ENCODE results near the gene SERINC5.
"Not testable (repeated sequence)": the region's sequence is repeated elsewhere in the genome, so short reads cannot be mapped to it uniquely, and the experiment has no call there.

Gene SERINC5

GRCh38 chr5:80143491-80143890 is 112.4 kb downstream of the SERINC5 start:
- no peaks in the 10 kb centered on the region for H3K9me3 Mint-ChIP-seq
- ATAC-seq (no peak), DNase-seq (no peak)
- no peak overlapping the region for H3K4me3 Mint-ChIP-seq
- H3K4me1 Mint-ChIP-seq: peaks cover 56% of the 10 kb centered on the region
- H3K36me3 Mint-ChIP-seq (ENCODE audit: low read depth): peaks cover 20% of the 10 kb centered on the region
- H3K27ac Mint-ChIP-seq: no peak overlapping the region
- no peaks in the 10 kb centered on the region for H3K27me3 Mint-ChIP-seq

- Mint-ChIP-seq H3K27me3 (no peaks in the 10 kb centered on the region), H3K27ac (peak overlapping the region; percentile 86), H3K36me3 (ENCODE audit: low read depth) (peaks cover 20% of the 10 kb centered on the region), H3K4me1 (peaks cover 59% of the 10 kb centered on the region), H3K9me3 (no peaks in the 10 kb centered on the region), H3K4me3 (no peak overlapping the region)
- DNase-seq (no peak), ATAC-seq (no peak)
Measured at GRCh38 chr5:80142996-80143395, 112.9 kb downstream of the SERINC5 start.

GRCh38 chr5:80141681-80142080 is 114.2 kb downstream of the SERINC5 start:
- no peak for ATAC-seq
- H3K4me3 Mint-ChIP-seq: no peak overlapping the region
- H3K27ac Mint-ChIP-seq: peak overlapping the region; percentile 86
- no peak for DNase-seq
- H3K4me1 Mint-ChIP-seq: peaks cover 64% of the 10 kb centered on the region
- H3K9me3 Mint-ChIP-seq: no peaks in the 10 kb centered on the region
- no peaks in the 10 kb centered on the region for H3K27me3 Mint-ChIP-seq
- H3K36me3 Mint-ChIP-seq (ENCODE audit: low read depth): peaks cover 17% of the 10 kb centered on the region

- Mint-ChIP-seq H3K9me3 (no peaks in the 10 kb centered on the region), H3K4me3 (no peak overlapping the region), H3K27ac (peak overlapping the region; percentile 86), H3K36me3 (ENCODE audit: low read depth) (peaks cover 17% of the 10 kb centered on the region), H3K27me3 (no peaks in the 10 kb centered on the region), H3K4me1 (peaks cover 69% of the 10 kb centered on the region)
- ATAC-seq: no peak
- no peak for DNase-seq
Measured at GRCh38 chr5:80141147-80141671, 114.6 kb downstream of the SERINC5 start.

- peak; percentile 84 for ATAC-seq
Measured at GRCh38 chr5:80140496-80140895, 115.4 kb downstream of the SERINC5 start.

GRCh38 chr5:80139466-80139972 is 116.3 kb downstream of the SERINC5 start:
- peak; percentile 23 for ATAC-seq
- H3K4me1 Mint-ChIP-seq: peaks cover 82% of the 10 kb centered on the region
- H3K9me3 Mint-ChIP-seq: no peaks in the 10 kb centered on the region
- H3K4me3 Mint-ChIP-seq: peak overlapping the region; percentile 18
- peaks cover 13% of the 10 kb centered on the region for H3K36me3 Mint-ChIP-seq (ENCODE audit: low read depth)
- DNase-seq: no peak
- no peaks in the 10 kb centered on the region for H3K27me3 Mint-ChIP-seq
- peak overlapping the region; percentile 86 for H3K27ac Mint-ChIP-seq

More at GRCh38 chr5:80140496-80140895, 115.4 kb downstream of the SERINC5 start:
- H3K27ac Mint-ChIP-seq: peak overlapping the region; percentile 86
- H3K36me3 Mint-ChIP-seq (ENCODE audit: low read depth): peaks cover 16% of the 10 kb centered on the region
- H3K27me3 Mint-ChIP-seq: no peaks in the 10 kb centered on the region
- peaks cover 74% of the 10 kb centered on the region for H3K4me1 Mint-ChIP-seq
- no peaks in the 10 kb centered on the region for H3K9me3 Mint-ChIP-seq
- peak overlapping the region; percentile 18 for H3K4me3 Mint-ChIP-seq
- DNase-seq: peak; percentile 53

GRCh38 chr5:80138486-80138885 is 117.4 kb downstream of the SERINC5 start:
- DNase-seq (no peak), ATAC-seq (no peak)
- peaks cover 92% of the 10 kb centered on the region for H3K4me1 Mint-ChIP-seq
- no peak overlapping the region for H3K27ac Mint-ChIP-seq
- H3K36me3 Mint-ChIP-seq (ENCODE audit: low read depth): peaks cover 6% of the 10 kb centered on the region
- no peak overlapping the region for H3K4me3 Mint-ChIP-seq
- no peaks in the 10 kb centered on the region for H3K9me3 Mint-ChIP-seq
- H3K27me3 Mint-ChIP-seq: no peaks in the 10 kb centered on the region

GRCh38 chr5:80136798-80137197 is 119.0 kb downstream of the SERINC5 start:
- H3K9me3 Mint-ChIP-seq; H3K27me3 Mint-ChIP-seq; ATAC-seq; DNase-seq; H3K36me3 Mint-ChIP-seq (ENCODE audit: low read depth): not testable (repeated sequence)
- peaks cover 85% of the 10 kb centered on the region for H3K4me1 Mint-ChIP-seq
- peak overlapping the region; percentile 65 for H3K4me3 Mint-ChIP-seq
- H3K27ac Mint-ChIP-seq: peak overlapping the region; percentile 90

GRCh38 chr5:80134876-80135275 is 121.0 kb downstream of the SERINC5 start:
- Mint-ChIP-seq H3K4me1 (peaks cover 66% of the 10 kb centered on the region), H3K4me3 (peak overlapping the region; percentile 65), H3K36me3 (ENCODE audit: low read depth) (peaks cover 10% of the 10 kb centered on the region), H3K9me3 (peaks cover 14% of the 10 kb centered on the region), H3K27me3 (no peaks in the 10 kb centered on the region), H3K27ac (peak overlapping the region; percentile 40)
- ATAC-seq (no peak), DNase-seq (no peak)

- Mint-ChIP-seq H3K36me3 (ENCODE audit: low read depth) (peaks cover 4% of the 10 kb centered on the region), H3K9me3 (peaks cover 14% of the 10 kb centered on the region), H3K4me1 (peaks cover 49% of the 10 kb centered on the region), H3K27me3 (no peaks in the 10 kb centered on the region), H3K4me3 (no peak overlapping the region), H3K27ac (no peak overlapping the region)
- DNase-seq (no peak), ATAC-seq (no peak)
Measured at GRCh38 chr5:80129146-80129545, 126.7 kb downstream of the SERINC5 start.

GRCh38 chr5:80128141-80128540 is 127.7 kb downstream of the SERINC5 start:
- Mint-ChIP-seq H3K27ac (no peak overlapping the region), H3K4me3 (no peak overlapping the region), H3K4me1 (peaks cover 48% of the 10 kb centered on the region), H3K27me3 (no peaks in the 10 kb centered on the region), H3K36me3 (ENCODE audit: low read depth) (peaks cover 4% of the 10 kb centered on the region), H3K9me3 (peaks cover 14% of the 10 kb centered on the region)
- DNase-seq (no peak), ATAC-seq (no peak)

- no peak for DNase-seq
- Mint-ChIP-seq H3K4me1 (peaks cover 49% of the 10 kb centered on the region), H3K27ac (peak overlapping the region; percentile 40)
Measured at GRCh38 chr5:80127116-80127552, 128.7 kb downstream of the SERINC5 start.

GRCh38 chr5:80125962-80126480 is 129.8 kb downstream of the SERINC5 start:
- ATAC-seq: peak; percentile 90
- Mint-ChIP-seq H3K27me3 (no peaks in the 10 kb centered on the region), H3K9me3 (peaks cover 7% of the 10 kb centered on the region), H3K27ac (peak overlapping the region; percentile 80), H3K4me1 (peaks cover 49% of the 10 kb centered on the region), H3K36me3 (ENCODE audit: low read depth) (peaks cover 4% of the 10 kb centered on the region), H3K4me3 (peak overlapping the region; percentile 34)
- DNase-seq: no peak

More at GRCh38 chr5:80127116-80127552, 128.7 kb downstream of the SERINC5 start:
- no peaks in the 10 kb centered on the region for H3K27me3 Mint-ChIP-seq
- peaks cover 4% of the 10 kb centered on the region for H3K36me3 Mint-ChIP-seq (ENCODE audit: low read depth)
- peak overlapping the region; percentile 19 for H3K4me3 Mint-ChIP-seq
- ATAC-seq: peak; percentile 33
- peaks cover 14% of the 10 kb centered on the region for H3K9me3 Mint-ChIP-seq

GRCh38 chr5:80125022-80125961 is 130.6 kb downstream of the SERINC5 start:
- ATAC-seq: no peak
- peaks cover 49% of the 10 kb centered on the region for H3K4me1 Mint-ChIP-seq

More at GRCh38 chr5:80125022-80125961, 130.6 kb downstream of the SERINC5 start:
- no peaks in the 10 kb centered on the region for H3K27me3 Mint-ChIP-seq
- DNase-seq: no peak
- peaks cover under 1% of the 10 kb centered on the region for H3K9me3 Mint-ChIP-seq
- peak overlapping the region; percentile 34 for H3K4me3 Mint-ChIP-seq
- no peaks in the 10 kb centered on the region for H3K36me3 Mint-ChIP-seq (ENCODE audit: low read depth)
- peak overlapping the region; percentile 80 for H3K27ac Mint-ChIP-seq

Measured in activated naive CD8-positive, alpha-beta T cell treated with anti-CD3 and anti-CD28 coated beads, Interleukin-2, amount 50 U/mL, for 24 hours (primary cell).